Keratinocyte (primary cell): ENCODE data around the gene ETNK2. TPM values are rescaled to one million over a fixed set of nuclear protein-coding genes. Genes with fewer than 3 reads are reported as not detected.

Source experiments
- DNase-seq: peaks from one replicate; pipeline ENCODE4 v3.0.0-alpha.2; 2011; ENCODE audit warnings: low read depth, missing footprints, low spot score
- FAIRE-seq: peaks from 2 replicates; lab custom pipeline; 2011; peaks lifted over from hg19 to GRCh38; lab: Jason Lieb, UNC
- H2AFZ ChIP-seq: 2 replicates; pipeline ENCODE4 v1.6.0; 2012; ENCODE audit warnings: low read length, control low read depth, inconsistent platforms; ENCODE audit not compliant: control insufficient read depth
- H3K27ac ChIP-seq: 2 replicates; pipeline ENCODE4 v1.5.1; 2011; ENCODE audit warnings: low read length; ENCODE audit not compliant: control insufficient read depth, insufficient read depth
- H3K27me3 ChIP-seq: 3 replicates; pipeline ENCODE4 v1.6.0; 2011; ENCODE audit warnings: low read length; ENCODE audit not compliant: control insufficient read depth, insufficient read depth; ENCODE audit errors: extremely low read depth
- H3K36me3 ChIP-seq, 2 experiments: 2 replicates in 1 of 2; 3 replicates in 1 of 2; pipeline ENCODE4 v1.5.1; 2011; ENCODE audit warnings: low read length in 2 of 2, mild to moderate bottlenecking in 1 of 2; ENCODE audit not compliant: control insufficient read depth in 2 of 2, insufficient read depth in 2 of 2; ENCODE audit errors: extremely low read depth in 1 of 2
- H3K4me1 ChIP-seq: 3 replicates; pipeline ENCODE4 v1.5.1; 2011; ENCODE audit warnings: low read length; ENCODE audit not compliant: control insufficient read depth, insufficient read depth; ENCODE audit errors: extremely low read depth
- H3K4me2 ChIP-seq: 3 replicates; pipeline ENCODE4 v1.6.0; 2011; ENCODE audit warnings: low read depth, low read length; ENCODE audit not compliant: control insufficient read depth, insufficient read depth; ENCODE audit errors: extremely low read depth
- H3K4me3 ChIP-seq, 3 experiments: fragments of 200-600 bp in 1 of 3; sonication (generic) in 1 of 3; 2 replicates in 2 of 3; 3 replicates in 1 of 3; pipeline ENCODE4 v1.5.1; 2011 to 2016; ENCODE audit warnings: low read length in 3 of 3, mild to moderate bottlenecking in 3 of 3, control low read depth in 2 of 3, inconsistent platforms in 1 of 3, low read depth in 1 of 3, mixed read lengths in 1 of 3, mixed run types in 1 of 3, moderate library complexity in 1 of 3; ENCODE audit not compliant: control insufficient read depth in 2 of 3, insufficient read depth in 2 of 3; ENCODE audit errors: extremely low read depth in 1 of 3
- H3K79me2 ChIP-seq: 2 replicates; pipeline ENCODE4 v1.6.0; 2012; ENCODE audit warnings: low read length; ENCODE audit not compliant: control insufficient read depth, insufficient read depth
- H3K9ac ChIP-seq: 3 replicates; pipeline ENCODE4 v1.6.0; 2011; ENCODE audit warnings: low read length; ENCODE audit not compliant: control insufficient read depth, insufficient read depth; ENCODE audit errors: extremely low read depth
- H3K9me1 ChIP-seq: 3 replicates; pipeline ENCODE4 v1.6.0; 2011; ENCODE audit warnings: low read length; ENCODE audit not compliant: control insufficient read depth, insufficient read depth; ENCODE audit errors: extremely low read depth
- H3K9me3 ChIP-seq: 2 replicates; pipeline ENCODE4 v1.5.1; 2012; ENCODE audit warnings: low read depth, low read length; ENCODE audit not compliant: control insufficient read depth
- H4K20me1 ChIP-seq: 3 replicates; pipeline ENCODE4 v1.6.0; 2011; ENCODE audit warnings: low read length; ENCODE audit not compliant: control insufficient read depth, insufficient read depth; ENCODE audit errors: extremely low read depth
- EZH2 ChIP-seq: IDR thresholded peaks from one replicate; pipeline ENCODE4 v1.6.1; 2012; ENCODE audit warnings: inconsistent platforms, mild to moderate bottlenecking, low read length, moderate library complexity
- dilution Hi-C: fragments of 300-500 bp; cut with MboI; formaldehyde crosslinking; loops from one replicate; pipeline ENCODE4 v1.7.0; 2020; ENCODE audit warnings: low sequenced_read_pairs; ENCODE audit not compliant: extremely low pct_ligation_motif_present
- polyA plus RNA-seq, 5 experiments: library from polyadenylated mRNA; depleted of rRNA in 3 of 5; stranded (reverse) in 3 of 5; stranded (forward) in 1 of 5; unstranded in 1 of 5; fragments of >200 nt; gene quantifications; 1 replicate in 1 of 5; 2 replicates in 3 of 5; 3 replicates in 1 of 5; pipeline versions ENCODE4 v1.2.1 to v1.2.3, GENCODE V29; 2011 to 2012; ENCODE audit warnings: missing spikeins in 2 of 5, low read depth in 1 of 5, low replicate concordance in 1 of 5
- TF ChIP-seq, protein P1 (sequence below), 3 experiments: IDR thresholded peaks in 1 of 3; conservative IDR thresholded peaks in 1 of 3; optimal IDR thresholded peaks in 1 of 3; 2 replicates in 2 of 3; 3 replicates in 1 of 3; pipeline versions ENCODE3 to v1.5.1; 2011; ENCODE audit warnings: low read length in 3 of 3, mild to moderate bottlenecking in 3 of 3, moderate library complexity in 2 of 3, control low read depth in 1 of 3, inconsistent platforms in 1 of 3; ENCODE audit not compliant: insufficient read depth in 2 of 3; ENCODE audit errors: extremely low read depth in 1 of 3

Gene ETNK2
- polyA plus RNA-seq, 1 donor (not counting 4 experiments of a cell fraction or from before 2014, with no cell fraction given) = 18.4 TPM

DNA sequence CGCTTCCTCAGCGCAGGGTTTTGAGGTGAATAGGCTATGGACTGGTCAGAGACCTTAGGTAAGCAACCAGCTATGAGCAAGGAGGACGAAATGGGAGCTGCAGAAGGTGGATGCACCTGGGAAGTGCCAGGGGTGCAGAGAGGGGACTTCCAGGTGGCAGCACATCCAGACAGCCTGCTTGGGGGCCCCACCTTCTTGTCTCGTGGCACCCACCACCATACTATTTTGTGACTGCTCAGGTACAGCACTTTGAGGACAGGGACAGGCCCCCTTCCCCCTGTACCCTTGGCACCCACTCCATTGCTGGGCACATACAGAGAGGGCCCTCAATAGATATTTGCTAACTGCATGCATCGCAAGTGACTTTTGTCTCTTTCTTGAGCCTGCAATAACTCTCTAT, 45.2 kb upstream of the ETNK2 start:
- FAIRE-seq = no peak

DNA sequence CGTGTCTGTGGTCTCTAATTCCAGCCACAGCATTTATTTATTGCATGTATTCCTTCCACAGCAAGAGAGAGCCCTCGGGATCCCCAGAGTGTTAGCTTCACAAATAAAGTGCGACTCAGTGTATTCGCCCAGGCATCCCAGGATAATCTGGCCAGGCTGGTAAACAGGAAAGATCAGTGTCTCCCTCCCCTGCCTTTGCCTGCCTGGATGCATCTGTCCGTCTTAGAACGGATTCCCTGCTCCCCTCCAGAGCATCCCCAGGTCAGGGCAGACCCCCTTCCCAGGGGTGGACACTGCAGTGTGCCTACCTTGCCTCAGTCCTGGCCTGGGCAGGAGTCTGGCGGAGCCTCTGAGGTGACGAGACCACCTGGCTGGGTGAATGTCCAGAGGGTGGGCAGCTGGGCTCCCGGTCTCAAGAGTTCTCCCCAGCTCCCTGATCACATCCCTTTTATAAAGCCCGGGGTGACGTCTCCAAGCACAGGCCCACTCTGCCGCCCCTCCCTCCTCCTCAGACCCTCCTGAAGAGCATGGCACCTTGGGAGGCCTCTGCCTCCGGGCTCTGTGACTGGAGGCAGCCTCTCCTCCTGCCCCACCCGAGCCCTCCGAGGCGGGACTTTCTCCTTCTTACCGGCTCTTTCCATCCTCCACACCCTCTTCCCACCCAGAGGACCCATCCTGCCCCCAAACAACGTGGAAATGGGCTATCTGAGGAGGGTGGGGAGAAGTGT, 44.4 kb upstream of the ETNK2 start, which contains the start of gene KISS1:
Gene KISS1 (minus strand): TSS at position 424 of the 728 bp plus-strand sequence. CDS start 3,615 bp downstream, outside the sequence.
- TF ChIP-seq, protein P1, sequence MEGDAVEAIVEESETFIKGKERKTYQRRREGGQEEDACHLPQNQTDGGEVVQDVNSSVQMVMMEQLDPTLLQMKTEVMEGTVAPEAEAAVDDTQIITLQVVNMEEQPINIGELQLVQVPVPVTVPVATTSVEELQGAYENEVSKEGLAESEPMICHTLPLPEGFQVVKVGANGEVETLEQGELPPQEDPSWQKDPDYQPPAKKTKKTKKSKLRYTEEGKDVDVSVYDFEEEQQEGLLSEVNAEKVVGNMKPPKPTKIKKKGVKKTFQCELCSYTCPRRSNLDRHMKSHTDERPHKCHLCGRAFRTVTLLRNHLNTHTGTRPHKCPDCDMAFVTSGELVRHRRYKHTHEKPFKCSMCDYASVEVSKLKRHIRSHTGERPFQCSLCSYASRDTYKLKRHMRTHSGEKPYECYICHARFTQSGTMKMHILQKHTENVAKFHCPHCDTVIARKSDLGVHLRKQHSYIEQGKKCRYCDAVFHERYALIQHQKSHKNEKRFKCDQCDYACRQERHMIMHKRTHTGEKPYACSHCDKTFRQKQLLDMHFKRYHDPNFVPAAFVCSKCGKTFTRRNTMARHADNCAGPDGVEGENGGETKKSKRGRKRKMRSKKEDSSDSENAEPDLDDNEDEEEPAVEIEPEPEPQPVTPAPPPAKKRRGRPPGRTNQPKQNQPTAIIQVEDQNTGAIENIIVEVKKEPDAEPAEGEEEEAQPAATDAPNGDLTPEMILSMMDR (optimal IDR thresholded peaks at IDR 0.05 in 1 of 3, IDR thresholded peaks at IDR 0.05 in 1 of 3, conservative IDR thresholded peaks at IDR 0.05 in 1 of 3; ENCODE audit: extremely low read depth in 1 of 3, insufficient read depth in 2 of 3, low read length in 3 of 3) = no peak
- no peak for TF ChIP-seq EZH2
- H3K9me3 ChIP-seq = no peaks in the 10 kb centered on the region
- H3K9ac ChIP-seq = no peak within 1 kb of the TSS
- H3K4me3 ChIP-seq = no peak within 1 kb of the TSS
- H3K4me1 ChIP-seq = peaks cover 20% of the 10 kb centered on the region
- no peaks in the 10 kb centered on the region for H3K36me3 ChIP-seq
- H3K79me2 ChIP-seq = no peaks in the 10 kb centered on the region
- dilution Hi-C loops = no loop called here
- DNase-seq (no peak), FAIRE-seq (no peak)
- H3K27me3 ChIP-seq = peaks cover 5% of the 10 kb centered on the region
- H2AFZ ChIP-seq = peak within 1 kb of the TSS; percentile 49
- no peak within 1 kb of the TSS for H3K4me2 ChIP-seq
- H4K20me1 ChIP-seq = no peaks in the 10 kb centered on the region
- no peak within 1 kb of the TSS for H3K27ac ChIP-seq
- H3K9me1 ChIP-seq = no peaks in the 10 kb centered on the region

More for the DNA sequence above, 45.2 kb upstream of the ETNK2 start:
- Histone ChIP-seq H3K27me3 (peaks cover 5% of the 10 kb centered on the region), H3K27ac (no peak overlapping the region), H3K36me3 (no peaks in the 10 kb centered on the region), H3K9ac (no peak overlapping the region), H2AFZ (no peak overlapping the region), H4K20me1 (no peaks in the 10 kb centered on the region), H3K9me3 (no peaks in the 10 kb centered on the region), H3K4me2 (no peak overlapping the region), H3K9me1 (no peaks in the 10 kb centered on the region), H3K4me1 (peaks cover 20% of the 10 kb centered on the region), H3K4me3 (no peak overlapping the region), H3K79me2 (no peaks in the 10 kb centered on the region)
- dilution Hi-C loops = no loop called here
- TF ChIP-seq, protein P1 (optimal IDR thresholded peaks at IDR 0.05 in 1 of 3, IDR thresholded peaks at IDR 0.05 in 1 of 3, conservative IDR thresholded peaks at IDR 0.05 in 1 of 3; ENCODE audit: extremely low read depth in 1 of 3, insufficient read depth in 2 of 3, low read length in 3 of 3) = no peak
- no peak for TF ChIP-seq EZH2
- no peak for DNase-seq
